GM19328 (cell line): ENCODE results near the gene PPP1R7.

ENCODE experiments used
- ATAC-seq: cut with Tn5 transposase; IDR thresholded peaks from one replicate; pipeline ENCODE4 v1.9.1; 2021; ENCODE audit warnings: mild to moderate bottlenecking, moderate library complexity; ENCODE audit not compliant: unreplicated experiment

PPP1R7 gene

GRCh38 chr2:241120440-241120839 lies 29.8 kb upstream of the PPP1R7 start:
- ATAC-seq, result no peak

GRCh38 chr2:241121008-241121407 lies 29.3 kb upstream of the PPP1R7 start:
- ATAC-seq, result no peak

- ATAC-seq, result no peak
These were observed 27.8 kb upstream of the PPP1R7 start for GRCh38 chr2:241122376-241123002.

GRCh38 chr2:241123816-241124536 lies 26.3 kb upstream of the PPP1R7 start:
- no peak for ATAC-seq

GRCh38 chr2:241125626-241126025 lies 24.6 kb upstream of the PPP1R7 start:
- ATAC-seq, result no peak

- ATAC-seq, result no peak
These were observed 24.1 kb upstream of the PPP1R7 start for GRCh38 chr2:241126201-241126611.

GRCh38 chr2:241126771-241127202 lies 23.5 kb upstream of the PPP1R7 start:
- no peak for ATAC-seq

GRCh38 chr2:241128266-241128665 lies 22.0 kb upstream of the PPP1R7 start:
- ATAC-seq, result no peak

- ATAC-seq, result no peak
These were observed 21.0 kb upstream of the PPP1R7 start for GRCh38 chr2:241129086-241129871.

GRCh38 chr2:241130316-241130715 lies 20.0 kb upstream of the PPP1R7 start:
- ATAC-seq, result no peak

GRCh38 chr2:241131531-241131930 lies 18.7 kb upstream of the PPP1R7 start:
- ATAC-seq, result no peak

- no peak for ATAC-seq
These were observed 17.5 kb upstream of the PPP1R7 start for GRCh38 chr2:241132538-241133435.

GRCh38 chr2:241133436-241133820 lies 16.8 kb upstream of the PPP1R7 start:
- no peak for ATAC-seq

GRCh38 chr2:241134711-241135110 lies 15.6 kb upstream of the PPP1R7 start:
- ATAC-seq, result no peak

GRCh38 chr2:241135737-241136136 lies 14.5 kb upstream of the PPP1R7 start:
- no peak for ATAC-seq

- ATAC-seq, result no peak
These were observed 14.1 kb upstream of the PPP1R7 start for GRCh38 chr2:241136191-241136590.

GRCh38 chr2:241136661-241137260 lies 13.5 kb upstream of the PPP1R7 start:
- ATAC-seq, result no peak

- ATAC-seq, result no peak
These were observed 12.7 kb upstream of the PPP1R7 start for GRCh38 chr2:241137276-241138190.

GRCh38 chr2:241138471-241138870 lies 11.8 kb upstream of the PPP1R7 start:
- no peak for ATAC-seq
